Activated naive CD4-positive, alpha-beta T cell treated with anti-CD3 and anti-CD28 coated beads for 36 hours (primary cell): ENCODE data around the gene PRKAR1A. TPM values are rescaled to one million over a fixed set of nuclear protein-coding genes. Genes with fewer than 3 reads are reported as not detected.

Source experiments
- CTCF ChIA-PET: fragments of 350-600 bp; sonication (Branson Sonifier 250); formaldehyde crosslinking; loops from one replicate; lab custom pipeline; 2021; ENCODE audit warnings: antibody characterized with exemption; lab: Charles Lee
- DNase-seq: peaks from one replicate; pipeline ENCODE4 v3.0.0-alpha.2; 2020
- H3K27ac Mint-ChIP-seq: one replicate; pipeline ENCODE4 v1.8.0; 2021; ENCODE audit warnings: mild to moderate bottlenecking, mixed read lengths
- H3K27me3 Mint-ChIP-seq: one replicate; pipeline ENCODE4 v1.8.0; 2021; ENCODE audit warnings: low read depth, mixed read lengths
- H3K36me3 Mint-ChIP-seq: one replicate; pipeline ENCODE4 v1.8.0; 2021; ENCODE audit warnings: low read depth, mixed read lengths
- H3K4me1 Mint-ChIP-seq: one replicate; pipeline ENCODE4 v1.8.0; 2021; ENCODE audit warnings: low read depth, mixed read lengths
- H3K4me3 Mint-ChIP-seq: one replicate; pipeline ENCODE4 v1.8.0; 2021; ENCODE audit warnings: mild to moderate bottlenecking, moderate library complexity, mixed read lengths
- H3K9me3 Mint-ChIP-seq: one replicate; pipeline ENCODE4 v1.8.0; 2021; ENCODE audit warnings: mixed read lengths
- intact Hi-C: fragments of 100-400 bp; cut with micrococcal nuclease; formaldehyde crosslinking; loops from one replicate; pipeline ENCODE4 v1.15.1; 2023
- total RNA-seq, 2 experiments: library from RNA; stranded (reverse); gene quantifications; one replicate each; pipeline ENCODE4 v1.2.3, GENCODE V29; 2021

PRKAR1A gene
- total RNA-seq, 2 experiments from 2014 or later = 151 TPM

GRCh38 chr17:68588362-68588761 lies 76.1 kb downstream of the PRKAR1A start:
- CTCF ChIA-PET = no interaction called here
- Mint-ChIP-seq H3K27ac (no peak overlapping the region), H3K4me1 (no peaks in the 10 kb centered on the region), H3K4me3 (no peak overlapping the region), H3K27me3 (peaks cover 13% of the 10 kb centered on the region), H3K36me3 (no peaks in the 10 kb centered on the region), H3K9me3 (no peaks in the 10 kb centered on the region)
- intact Hi-C loops = no loop called here
- no peak for DNase-seq

GRCh38 chr17:68589086-68589485 lies 76.9 kb downstream of the PRKAR1A start:
- CTCF ChIA-PET = interaction anchor here (0.8 kb wide), 1 partner anchor 19 kb away, joined by 3 read pairs; no protein-coding TSS in a partner anchor
- H3K27ac Mint-ChIP-seq = no peak overlapping the region
- intact Hi-C loops = no loop called here
- no peaks in the 10 kb centered on the region for H3K36me3 Mint-ChIP-seq
- peaks cover 19% of the 10 kb centered on the region for H3K27me3 Mint-ChIP-seq
- H3K4me1 Mint-ChIP-seq = no peaks in the 10 kb centered on the region
- no peak overlapping the region for H3K4me3 Mint-ChIP-seq
- H3K9me3 Mint-ChIP-seq = no peaks in the 10 kb centered on the region
- DNase-seq = no peak

DNA sequence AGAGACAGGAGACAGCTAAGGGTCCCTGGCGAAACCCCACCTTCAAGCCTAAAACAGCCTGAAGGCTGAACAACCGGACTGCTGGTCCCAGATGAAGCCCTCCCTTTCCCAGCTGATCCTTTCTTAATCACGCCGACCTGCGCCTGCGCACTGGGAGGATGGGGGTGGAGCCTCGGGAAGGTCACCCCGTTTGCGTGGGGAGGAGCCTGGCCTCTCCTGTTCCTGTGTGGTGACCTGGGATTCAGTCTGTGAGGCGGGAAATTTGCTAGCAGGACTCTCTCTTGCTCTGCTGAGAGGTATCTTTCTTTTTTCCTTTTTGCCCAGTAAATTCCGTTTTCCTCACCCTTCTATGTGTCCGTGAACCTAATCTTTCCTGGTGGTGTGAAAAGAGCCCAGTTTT lies 79.4 kb downstream of the PRKAR1A start:
- H3K4me3 Mint-ChIP-seq = no peak overlapping the region
- H3K36me3 Mint-ChIP-seq = no peaks in the 10 kb centered on the region
- no peak for DNase-seq
- CTCF ChIA-PET = no interaction called here
- H3K27ac Mint-ChIP-seq = no peak overlapping the region
- peaks cover 5% of the 10 kb centered on the region for H3K4me1 Mint-ChIP-seq
- intact Hi-C loops = no loop called here
- peaks cover 32% of the 10 kb centered on the region for H3K27me3 Mint-ChIP-seq
- H3K9me3 Mint-ChIP-seq = no peaks in the 10 kb centered on the region

DNA sequence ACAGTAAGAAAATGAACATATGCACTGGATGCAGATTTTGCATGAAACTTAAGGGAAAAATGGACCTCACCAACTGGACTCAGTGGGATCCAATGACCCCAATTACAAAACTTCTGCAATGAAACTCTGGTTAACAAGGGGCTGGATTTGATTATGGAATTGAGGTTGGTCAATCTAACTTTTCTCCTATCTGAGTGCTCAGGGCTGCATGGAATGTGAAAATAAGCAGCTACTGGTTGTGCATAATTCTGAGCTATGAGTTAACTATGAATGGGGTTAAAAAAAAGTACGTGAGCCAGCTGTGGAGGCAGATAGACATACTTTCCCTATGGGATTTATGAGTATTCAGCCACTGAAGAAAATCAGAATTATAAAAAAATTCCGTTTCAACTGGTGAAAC lies 79.8 kb downstream of the PRKAR1A start:
- Mint-ChIP-seq H3K4me1 (peaks cover 5% of the 10 kb centered on the region), H3K36me3 (no peaks in the 10 kb centered on the region), H3K9me3 (no peaks in the 10 kb centered on the region), H3K4me3 (no peak overlapping the region), H3K27me3 (peaks cover 37% of the 10 kb centered on the region), H3K27ac (no peak overlapping the region)
- DNase-seq = no peak
- CTCF ChIA-PET = no interaction called here
- intact Hi-C loops = no loop called here

DNA sequence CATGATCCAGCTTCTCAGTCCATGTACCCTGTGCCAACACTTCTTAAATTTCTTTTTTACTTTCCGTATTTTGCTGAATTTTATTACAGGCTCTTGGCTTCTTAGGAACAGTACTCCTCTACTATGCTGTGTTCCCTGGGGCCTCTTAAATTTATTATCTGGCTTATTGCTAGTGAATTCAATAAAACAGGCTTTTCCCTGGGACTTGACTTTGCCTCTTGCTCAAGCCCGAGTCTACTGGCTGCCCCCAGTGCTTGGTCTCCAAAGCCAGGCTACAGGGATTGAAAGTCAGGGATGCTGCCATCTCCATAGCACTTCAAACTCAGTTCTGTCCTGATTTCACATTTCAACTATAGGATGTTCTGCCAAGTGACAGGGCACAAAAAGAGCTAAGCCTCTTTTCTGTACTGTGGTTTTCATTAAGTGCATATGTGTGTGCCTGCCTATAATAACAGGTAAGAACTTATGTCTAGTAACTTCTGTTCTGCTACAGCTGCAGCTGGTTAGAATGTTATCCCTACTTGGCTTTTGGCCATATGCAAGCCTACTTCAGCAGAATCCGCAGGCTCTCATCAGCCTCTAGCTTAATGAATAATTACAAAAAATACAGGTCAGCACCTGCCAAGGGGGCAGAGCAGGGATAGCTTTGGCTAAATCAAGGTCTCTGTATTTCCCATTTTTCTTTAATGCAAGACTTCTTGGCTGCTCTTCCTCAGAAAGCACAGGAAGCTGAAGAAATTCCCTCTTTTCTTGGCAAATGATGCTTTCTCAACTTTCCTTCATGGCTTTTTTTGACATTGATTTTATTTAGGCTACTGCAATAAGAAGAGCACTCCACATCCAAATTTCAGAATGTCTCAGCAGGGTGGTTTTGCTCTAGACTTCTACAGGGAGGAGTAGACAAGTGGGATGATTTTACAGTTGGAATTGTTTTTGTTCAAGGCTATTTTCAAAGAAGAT lies 80.7 kb downstream of the PRKAR1A start:
- intact Hi-C loops = no loop called here
- peaks cover 5% of the 10 kb centered on the region for H3K4me1 Mint-ChIP-seq
- H3K4me3 Mint-ChIP-seq = no peak overlapping the region
- CTCF ChIA-PET = no interaction called here
- no peak for DNase-seq
- H3K36me3 Mint-ChIP-seq = no peaks in the 10 kb centered on the region
- no peaks in the 10 kb centered on the region for H3K9me3 Mint-ChIP-seq
- no peak overlapping the region for H3K27ac Mint-ChIP-seq
- H3K27me3 Mint-ChIP-seq = peaks cover 41% of the 10 kb centered on the region

DNA sequence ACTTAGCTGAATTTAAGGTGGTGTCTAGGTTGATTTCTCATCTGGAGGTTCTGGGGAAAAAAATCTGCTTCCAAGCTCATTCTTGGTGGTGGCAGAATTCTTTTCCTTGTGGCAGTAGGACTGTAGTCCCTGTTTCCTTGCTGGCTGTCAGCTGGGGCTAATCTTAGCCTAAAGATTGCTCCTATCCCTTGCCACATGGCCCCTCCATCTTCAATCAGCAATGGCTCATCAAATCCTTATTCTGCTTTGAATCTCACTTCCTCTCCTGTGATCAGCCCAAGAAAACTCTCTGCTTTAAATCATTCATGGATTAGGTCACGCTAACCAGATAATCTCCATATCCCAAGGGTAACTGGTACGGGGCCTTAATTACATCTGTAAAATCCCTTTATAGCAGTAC lies 82.3 kb downstream of the PRKAR1A start:
- no peaks in the 10 kb centered on the region for H3K9me3 Mint-ChIP-seq
- CTCF ChIA-PET = no interaction called here

GRCh38 chr17:68595496-68595895 lies 83.3 kb downstream of the PRKAR1A start:
- CTCF ChIA-PET = no interaction called here
- Mint-ChIP-seq H3K27ac (no peak overlapping the region), H3K36me3 (no peaks in the 10 kb centered on the region), H3K4me3 (no peak overlapping the region), H3K9me3 (no peaks in the 10 kb centered on the region), H3K4me1 (peaks cover 10% of the 10 kb centered on the region), H3K27me3 (peaks cover 58% of the 10 kb centered on the region)
- intact Hi-C loops = no loop called here
- no peak for DNase-seq

More for the DNA sequence above, 82.3 kb downstream of the PRKAR1A start:
- intact Hi-C loops = no loop called here
- H3K4me3 Mint-ChIP-seq = no peak overlapping the region
- H3K27ac Mint-ChIP-seq = no peak overlapping the region
- no peaks in the 10 kb centered on the region for H3K36me3 Mint-ChIP-seq
- DNase-seq = no peak
- H3K27me3 Mint-ChIP-seq = peaks cover 54% of the 10 kb centered on the region
- peaks cover 6% of the 10 kb centered on the region for H3K4me1 Mint-ChIP-seq

- intact Hi-C loops = no loop called here
- DNase-seq = no peak
- peaks cover 10% of the 10 kb centered on the region for H3K4me1 Mint-ChIP-seq
- no peak overlapping the region for H3K27ac Mint-ChIP-seq
- no peak overlapping the region for H3K4me3 Mint-ChIP-seq
- H3K36me3 Mint-ChIP-seq = no peaks in the 10 kb centered on the region
- no peaks in the 10 kb centered on the region for H3K9me3 Mint-ChIP-seq
- CTCF ChIA-PET = no interaction called here
- peaks cover 55% of the 10 kb centered on the region for H3K27me3 Mint-ChIP-seq
Measured at GRCh38 chr17:68595986-68596385, 83.8 kb downstream of the PRKAR1A start.

GRCh38 chr17:68596411-68596945 lies 84.2 kb downstream of the PRKAR1A start:
- no peak overlapping the region for H3K27ac Mint-ChIP-seq
- peaks cover 54% of the 10 kb centered on the region for H3K27me3 Mint-ChIP-seq
- no peaks in the 10 kb centered on the region for H3K36me3 Mint-ChIP-seq
- no peak overlapping the region for H3K4me3 Mint-ChIP-seq
- peaks cover 10% of the 10 kb centered on the region for H3K4me1 Mint-ChIP-seq
- DNase-seq = no peak
- intact Hi-C loops = no loop called here
- CTCF ChIA-PET = interaction anchor here (0.7 kb wide), 1 partner anchor 20 kb away, joined by 3 read pairs; no protein-coding TSS in a partner anchor
- no peaks in the 10 kb centered on the region for H3K9me3 Mint-ChIP-seq

GRCh38 chr17:68598074-68598473 lies 85.8 kb downstream of the PRKAR1A start:
- Mint-ChIP-seq H3K4me1 (peaks cover 14% of the 10 kb centered on the region), H3K27ac (no peak overlapping the region), H3K9me3 (no peaks in the 10 kb centered on the region), H3K4me3 (no peak overlapping the region), H3K27me3 (peaks cover 63% of the 10 kb centered on the region), H3K36me3 (no peaks in the 10 kb centered on the region)
- CTCF ChIA-PET = no interaction called here
- DNase-seq = no peak
- intact Hi-C loops = no loop called here

GRCh38 chr17:68598545-68598961 lies 86.3 kb downstream of the PRKAR1A start:
- Mint-ChIP-seq H3K36me3 (no peaks in the 10 kb centered on the region), H3K27ac (no peak overlapping the region), H3K27me3 (peaks cover 64% of the 10 kb centered on the region), H3K9me3 (no peaks in the 10 kb centered on the region), H3K4me1 (peaks cover 14% of the 10 kb centered on the region), H3K4me3 (no peak overlapping the region)
- CTCF ChIA-PET = no interaction called here
- intact Hi-C loops = no loop called here
- no peak for DNase-seq

DNA sequence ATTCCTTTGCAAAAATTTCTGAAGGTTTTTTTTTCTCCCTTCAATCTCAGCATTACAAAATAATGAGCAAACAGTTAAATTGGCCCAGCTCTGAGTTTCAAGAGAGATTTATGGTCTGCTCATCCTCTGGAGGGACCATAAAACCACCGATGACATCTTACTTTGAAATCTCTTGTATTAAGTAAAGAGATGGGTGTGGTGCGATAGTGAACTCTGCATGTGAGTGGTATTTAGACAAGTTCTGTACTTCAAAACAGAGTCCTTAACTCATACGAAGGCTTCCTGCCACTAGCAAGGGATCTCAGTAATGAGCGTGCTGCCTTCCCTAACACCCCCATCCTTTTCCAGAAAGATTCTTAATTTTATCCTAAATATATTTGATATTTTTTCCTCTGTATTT lies 86.9 kb downstream of the PRKAR1A start:
- Mint-ChIP-seq H3K4me3 (no peak overlapping the region), H3K27ac (no peak overlapping the region), H3K36me3 (no peaks in the 10 kb centered on the region), H3K9me3 (no peaks in the 10 kb centered on the region), H3K4me1 (peaks cover 14% of the 10 kb centered on the region), H3K27me3 (peaks cover 63% of the 10 kb centered on the region)
- DNase-seq = no peak
- CTCF ChIA-PET = no interaction called here
- intact Hi-C loops = no loop called here
